ENCODE results near the gene OBP2A. TPM values are rescaled to one million over a fixed set of nuclear protein-coding genes. Genes with fewer than 3 reads are reported as not detected.
A peak's percentile ranks its signal among the peaks of the same experiment; 100 is the strongest.

Gene OBP2A
- total RNA-seq, 6 donors from 2014 or later = not detected

- WGBS, 2 donors = 86 to 100% methylated on average over 2 to 16 of the region's 20 CpGs
- peak in 1 of 2 donors; percentile 62 for DNase-seq
- no peak for ATAC-seq (ENCODE audit: low FRiP score in 2 of 2)
- Histone ChIP-seq H3K4me3 (no peak within 1 kb of the TSS), H3K27ac (no peak within 1 kb of the TSS), H3K9me3 (no peaks in the 10 kb centered on the region), H3K36me3 (no peaks in the 10 kb centered on the region), H3K4me1 (no peaks in the 10 kb centered on the region), H3K27me3 (no peaks in the 10 kb centered on the region)
- no peak for TF ChIP-seq POLR2A (IDR thresholded peaks at IDR 0.05)
- TF ChIP-seq, protein P1, sequence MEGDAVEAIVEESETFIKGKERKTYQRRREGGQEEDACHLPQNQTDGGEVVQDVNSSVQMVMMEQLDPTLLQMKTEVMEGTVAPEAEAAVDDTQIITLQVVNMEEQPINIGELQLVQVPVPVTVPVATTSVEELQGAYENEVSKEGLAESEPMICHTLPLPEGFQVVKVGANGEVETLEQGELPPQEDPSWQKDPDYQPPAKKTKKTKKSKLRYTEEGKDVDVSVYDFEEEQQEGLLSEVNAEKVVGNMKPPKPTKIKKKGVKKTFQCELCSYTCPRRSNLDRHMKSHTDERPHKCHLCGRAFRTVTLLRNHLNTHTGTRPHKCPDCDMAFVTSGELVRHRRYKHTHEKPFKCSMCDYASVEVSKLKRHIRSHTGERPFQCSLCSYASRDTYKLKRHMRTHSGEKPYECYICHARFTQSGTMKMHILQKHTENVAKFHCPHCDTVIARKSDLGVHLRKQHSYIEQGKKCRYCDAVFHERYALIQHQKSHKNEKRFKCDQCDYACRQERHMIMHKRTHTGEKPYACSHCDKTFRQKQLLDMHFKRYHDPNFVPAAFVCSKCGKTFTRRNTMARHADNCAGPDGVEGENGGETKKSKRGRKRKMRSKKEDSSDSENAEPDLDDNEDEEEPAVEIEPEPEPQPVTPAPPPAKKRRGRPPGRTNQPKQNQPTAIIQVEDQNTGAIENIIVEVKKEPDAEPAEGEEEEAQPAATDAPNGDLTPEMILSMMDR (IDR thresholded peaks at IDR 0.05) = no peak
- TF ChIP-seq POLR2AphosphoS5 (IDR thresholded peaks at IDR 0.05) = no peak
- no peak for TF ChIP-seq EP300 (IDR thresholded peaks at IDR 0.05)
Measured at GRCh38 chr9:135561391-135562234, 15.7 kb downstream of the OBP2A start, which contains the start of gene PAEP. Gene PAEP (plus strand): TSS chr9:135561756.

- no peaks in the 10 kb centered on the region for H3K9me3 ChIP-seq
- no peak overlapping the region for H3K27ac ChIP-seq
- 76 to 90% methylated on average over 8 to 17 of the region's 17 CpGs for WGBS, 2 donors
- TF ChIP-seq EP300 (IDR thresholded peaks at IDR 0.05) (no peak), POLR2A (IDR thresholded peaks at IDR 0.05) (no peak), POLR2AphosphoS5 (IDR thresholded peaks at IDR 0.05) (no peak)
- TF ChIP-seq, protein P1 (IDR thresholded peaks at IDR 0.05) = no peak
- H3K4me1 ChIP-seq = no peaks in the 10 kb centered on the region
- no peaks in the 10 kb centered on the region for H3K27me3 ChIP-seq
- no peak overlapping the region for H3K4me3 ChIP-seq
- ATAC-seq (ENCODE audit: low FRiP score in 2 of 2) (no peak), DNase-seq (peak in 1 of 2 donors; percentile 50)
- H3K36me3 ChIP-seq = no peaks in the 10 kb centered on the region
Measured at GRCh38 chr9:135562235-135562745, 16.4 kb downstream of the OBP2A start.

DNA sequence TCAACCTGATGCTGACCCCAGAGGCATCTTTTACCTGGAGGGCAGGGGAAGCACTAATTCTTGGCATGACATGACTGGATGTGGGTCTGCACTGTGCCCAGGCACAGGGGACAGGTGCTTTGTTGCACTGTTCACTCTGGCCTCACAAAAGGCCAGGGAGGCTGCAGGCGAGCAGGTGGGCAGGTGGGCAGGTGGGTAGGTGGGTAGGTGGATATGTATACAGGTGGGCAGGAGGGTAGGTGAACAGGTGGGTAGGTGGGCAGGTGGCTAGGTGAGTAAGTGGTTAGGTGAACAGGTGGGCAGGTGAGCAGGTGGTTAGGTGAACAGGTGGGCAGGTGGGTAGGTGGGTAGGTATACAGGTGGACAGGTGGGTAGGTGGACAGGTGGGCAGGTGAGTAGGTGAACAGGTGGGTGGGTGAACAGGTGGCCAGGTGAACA is 17.1 kb downstream of the OBP2A start:
- Histone ChIP-seq H3K9me3 (no peaks in the 10 kb centered on the region), H3K36me3 (no peaks in the 10 kb centered on the region), H3K4me3 (no peak overlapping the region), H3K27ac (no peak overlapping the region), H3K4me1 (no peaks in the 10 kb centered on the region), H3K27me3 (no peaks in the 10 kb centered on the region)
- 89 to 92% methylated on average over 1 of the region's 1 CpG for WGBS, 2 donors
- ATAC-seq (ENCODE audit: low FRiP score in 2 of 2) (peak in 1 of 2 donors; percentile 15), DNase-seq (no peak)
- no peak for TF ChIP-seq POLR2A (IDR thresholded peaks at IDR 0.05)
- no peak for TF ChIP-seq EP300 (IDR thresholded peaks at IDR 0.05)
- TF ChIP-seq POLR2AphosphoS5 (IDR thresholded peaks at IDR 0.05) = no peak
- TF ChIP-seq, protein P1 (IDR thresholded peaks at IDR 0.05) = no peak

- TF ChIP-seq POLR2AphosphoS5 (IDR thresholded peaks at IDR 0.05) (no peak), EP300 (IDR thresholded peaks at IDR 0.05) (no peak)
- TF ChIP-seq, protein P1 (IDR thresholded peaks at IDR 0.05) = no peak
- Histone ChIP-seq H3K27ac (no peak overlapping the region), H3K9me3 (peaks cover 0 to 2% (median 0%) of the 10 kb centered on the region in 4 donors), H3K4me3 (no peak overlapping the region), H3K27me3 (no peaks in the 10 kb centered on the region), H3K4me1 (no peaks in the 10 kb centered on the region), H3K36me3 (no peaks in the 10 kb centered on the region)
- 75 to 80% methylated on average over 12 of the region's 12 CpGs for WGBS, 2 donors
- no peak for DNase-seq
- no peak for ATAC-seq (ENCODE audit: low FRiP score in 2 of 2)
Measured at GRCh38 chr9:135563858-135564257, 17.9 kb downstream of the OBP2A start.
